ENCODE data around the gene TBCD. TPM values are rescaled to one million over a fixed set of nuclear protein-coding genes. Genes with fewer than 3 reads are reported as not detected.

TBCD gene
- total and polyA plus RNA-seq, 9 of the 15 experiments (the other 6 are each of a cell fraction or from before 2014, with no cell fraction given), result 8.9 to 98.5 (median 28.0) TPM

DNA sequence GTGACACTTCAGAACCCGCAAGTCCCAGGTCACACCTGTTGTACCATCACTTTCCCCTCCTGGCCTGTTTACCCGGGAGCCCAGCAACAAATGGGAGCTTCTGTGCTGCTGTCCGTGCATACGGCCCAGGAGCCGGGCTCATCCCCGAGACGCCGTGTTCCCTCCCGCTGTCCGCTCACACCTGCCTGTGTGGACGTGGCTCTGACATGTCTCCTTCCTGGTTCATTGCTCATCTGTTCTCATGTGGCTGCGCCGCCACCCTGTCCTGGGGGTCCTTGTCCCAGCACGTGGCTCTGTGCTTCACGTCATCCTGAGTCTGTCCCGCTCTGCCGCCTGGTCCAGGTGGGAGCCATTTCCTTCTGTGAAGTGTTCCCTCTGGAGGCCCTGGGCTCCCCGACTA lies 37.9 kb downstream of the TBCD start (continued):
- TF ChIP-seq, protein P1, sequence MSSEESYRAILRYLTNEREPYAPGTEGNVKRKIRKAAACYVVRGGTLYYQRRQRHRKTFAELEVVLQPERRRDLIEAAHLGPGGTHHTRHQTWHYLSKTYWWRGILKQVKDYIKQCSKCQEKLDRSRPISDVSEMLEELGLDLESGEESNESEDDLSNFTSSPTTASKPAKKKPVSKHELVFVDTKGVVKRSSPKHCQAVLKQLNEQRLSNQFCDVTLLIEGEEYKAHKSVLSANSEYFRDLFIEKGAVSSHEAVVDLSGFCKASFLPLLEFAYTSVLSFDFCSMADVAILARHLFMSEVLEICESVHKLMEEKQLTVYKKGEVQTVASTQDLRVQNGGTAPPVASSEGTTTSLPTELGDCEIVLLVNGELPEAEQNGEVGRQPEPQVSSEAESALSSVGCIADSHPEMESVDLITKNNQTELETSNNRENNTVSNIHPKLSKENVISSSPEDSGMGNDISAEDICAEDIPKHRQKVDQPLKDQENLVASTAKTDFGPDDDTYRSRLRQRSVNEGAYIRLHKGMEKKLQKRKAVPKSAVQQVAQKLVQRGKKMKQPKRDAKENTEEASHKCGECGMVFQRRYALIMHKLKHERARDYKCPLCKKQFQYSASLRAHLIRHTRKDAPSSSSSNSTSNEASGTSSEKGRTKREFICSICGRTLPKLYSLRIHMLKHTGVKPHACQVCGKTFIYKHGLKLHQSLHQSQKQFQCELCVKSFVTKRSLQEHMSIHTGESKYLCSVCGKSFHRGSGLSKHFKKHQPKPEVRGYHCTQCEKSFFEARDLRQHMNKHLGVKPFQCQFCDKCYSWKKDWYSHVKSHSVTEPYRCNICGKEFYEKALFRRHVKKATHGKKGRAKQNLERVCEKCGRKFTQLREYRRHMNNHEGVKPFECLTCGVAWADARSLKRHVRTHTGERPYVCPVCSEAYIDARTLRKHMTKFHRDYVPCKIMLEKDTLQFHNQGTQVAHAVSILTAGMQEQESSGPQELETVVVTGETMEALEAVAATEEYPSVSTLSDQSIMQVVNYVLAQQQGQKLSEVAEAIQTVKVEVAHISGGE (CRISPR knock-in tag; IDR thresholded peaks at IDR 0.05), result no peak
- TF ChIP-seq, protein P2, sequence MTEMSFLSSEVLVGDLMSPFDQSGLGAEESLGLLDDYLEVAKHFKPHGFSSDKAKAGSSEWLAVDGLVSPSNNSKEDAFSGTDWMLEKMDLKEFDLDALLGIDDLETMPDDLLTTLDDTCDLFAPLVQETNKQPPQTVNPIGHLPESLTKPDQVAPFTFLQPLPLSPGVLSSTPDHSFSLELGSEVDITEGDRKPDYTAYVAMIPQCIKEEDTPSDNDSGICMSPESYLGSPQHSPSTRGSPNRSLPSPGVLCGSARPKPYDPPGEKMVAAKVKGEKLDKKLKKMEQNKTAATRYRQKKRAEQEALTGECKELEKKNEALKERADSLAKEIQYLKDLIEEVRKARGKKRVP (CRISPR knock-in tag; IDR thresholded peaks at IDR 0.05), result no peak
- TF ChIP-seq PHB2 (IDR thresholded peaks at IDR 0.05; ENCODE audit: low read depth) (no peak), PPARD (CRISPR knock-in tag; IDR thresholded peaks at IDR 0.05) (no peak)

DNA sequence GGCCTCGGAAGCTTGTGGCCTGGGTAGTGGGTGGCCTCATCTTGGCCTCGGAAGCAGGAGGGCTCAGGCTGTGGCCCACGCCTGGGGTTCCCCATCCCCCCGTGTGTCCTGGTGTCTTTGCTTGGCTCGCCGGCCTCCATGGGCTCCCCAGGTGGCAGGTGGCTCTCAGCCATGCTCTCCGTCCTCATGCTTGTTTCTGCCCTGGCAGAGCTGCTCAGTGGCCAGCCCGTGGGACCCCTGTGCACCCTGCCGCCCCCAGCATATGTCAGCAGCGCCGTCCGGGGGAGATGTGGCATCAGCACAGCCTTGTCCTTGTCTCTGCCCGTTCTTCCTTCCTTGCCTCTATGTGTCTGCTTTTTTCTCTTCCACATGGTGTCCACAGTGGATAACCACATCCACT lies 38.5 kb downstream of the TBCD start:
- intact Hi-C loops (cut with micrococcal nuclease) (no loop called here), in situ Hi-C loops (cut with MboI) (no loop called here)
- Histone ChIP-seq H3K27ac (ENCODE audit: extremely low read depth, low read depth, low read length) (no peak overlapping the region; the same call in 2 of the 3 replicates), H3K9me1 (ENCODE audit: control insufficient read depth, insufficient read depth, low read length) (peaks cover 2% of the 10 kb centered on the region), H3K4me2 (ENCODE audit: insufficient read depth, low read length) (no peak overlapping the region), H3K4me3 (no peak overlapping the region), H2AFZ (ENCODE audit: low read depth, low read length) (no peak overlapping the region), H3K9me3 (replicated peaks; ENCODE audit: control insufficient read depth, insufficient read depth, low read depth, low read length) (no peaks in the 10 kb centered on the region), H3K36me3 (ENCODE audit: control insufficient read depth, insufficient read depth, low read length) (peaks cover 31% of the 10 kb centered on the region; the same call in 1 of the 3 replicates), H3K4me1 (replicated peaks in 1 of 2; ENCODE audit: control insufficient read depth in 2 of 2, insufficient read depth in 2 of 2, low read length in 2 of 2) (peaks cover 0 to 21% of the 10 kb centered on the region in 2 experiments; a peak in 2 of 5 replicates), H3K9ac (ENCODE audit: insufficient read depth in 1 of 2, low read depth in 2 of 2, low read length in 2 of 2) (no peak overlapping the region), H3K79me2 (ENCODE audit: control insufficient read depth, insufficient read depth, low read length) (peaks cover 6% of the 10 kb centered on the region; the same call in 1 of the 3 replicates), H4K20me1 (replicated peaks; ENCODE audit: control insufficient read depth, insufficient read depth, low read length) (no peaks in the 10 kb centered on the region), H3K27me3 (ENCODE audit: control insufficient read depth in 2 of 2, insufficient read depth in 2 of 2, low read length in 2 of 2) (no peaks in the 10 kb centered on the region)
- TF ChIP-seq POLR2G (IDR thresholded peaks at IDR 0.05; ENCODE audit: low read depth, low read length), result 0 out of 2 replicates have a peak, but pooled peaks have one; percentile 26
- TF ChIP-seq, protein P3, sequence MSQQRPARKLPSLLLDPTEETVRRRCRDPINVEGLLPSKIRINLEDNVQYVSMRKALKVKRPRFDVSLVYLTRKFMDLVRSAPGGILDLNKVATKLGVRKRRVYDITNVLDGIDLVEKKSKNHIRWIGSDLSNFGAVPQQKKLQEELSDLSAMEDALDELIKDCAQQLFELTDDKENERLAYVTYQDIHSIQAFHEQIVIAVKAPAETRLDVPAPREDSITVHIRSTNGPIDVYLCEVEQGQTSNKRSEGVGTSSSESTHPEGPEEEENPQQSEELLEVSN (IDR thresholded peaks at IDR 0.05; ENCODE audit: borderline replicate concordance in 1 of 2, extremely low read depth in 1 of 2, insufficient read depth in 1 of 2, insufficient read length in 1 of 2, low read depth in 1 of 2, low read length in 1 of 2, poor library complexity in 1 of 2, severe bottlenecking in 1 of 2), result no peak
- ChIA-PET CTCF (ENCODE audit: low intra/inter-chr PET ratio) (no interaction called here), POLR2A (no interaction called here)
- FAIRE-seq (no peak), DNase-seq (ENCODE audit: extremely low read depth in 1 of 4, low spot score in 3 of 4) (no peak), ATAC-seq (no peak)
- WGBS (ENCODE audit: insufficient coverage, low coverage, missing lambda C conversion rate), result 97% methylated on average over 12 of the region's 13 CpGs
- no TSS peak for BruUV-seq (replicated peaks)
